ENCODE measurements around the gene PHLPP1.

- TF ChIP-seq, protein P1, sequence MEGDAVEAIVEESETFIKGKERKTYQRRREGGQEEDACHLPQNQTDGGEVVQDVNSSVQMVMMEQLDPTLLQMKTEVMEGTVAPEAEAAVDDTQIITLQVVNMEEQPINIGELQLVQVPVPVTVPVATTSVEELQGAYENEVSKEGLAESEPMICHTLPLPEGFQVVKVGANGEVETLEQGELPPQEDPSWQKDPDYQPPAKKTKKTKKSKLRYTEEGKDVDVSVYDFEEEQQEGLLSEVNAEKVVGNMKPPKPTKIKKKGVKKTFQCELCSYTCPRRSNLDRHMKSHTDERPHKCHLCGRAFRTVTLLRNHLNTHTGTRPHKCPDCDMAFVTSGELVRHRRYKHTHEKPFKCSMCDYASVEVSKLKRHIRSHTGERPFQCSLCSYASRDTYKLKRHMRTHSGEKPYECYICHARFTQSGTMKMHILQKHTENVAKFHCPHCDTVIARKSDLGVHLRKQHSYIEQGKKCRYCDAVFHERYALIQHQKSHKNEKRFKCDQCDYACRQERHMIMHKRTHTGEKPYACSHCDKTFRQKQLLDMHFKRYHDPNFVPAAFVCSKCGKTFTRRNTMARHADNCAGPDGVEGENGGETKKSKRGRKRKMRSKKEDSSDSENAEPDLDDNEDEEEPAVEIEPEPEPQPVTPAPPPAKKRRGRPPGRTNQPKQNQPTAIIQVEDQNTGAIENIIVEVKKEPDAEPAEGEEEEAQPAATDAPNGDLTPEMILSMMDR (IDR thresholded peaks at IDR 0.05; ENCODE audit: low read length) = no peak
- TF ChIP-seq EZH2phosphoT487 (IDR thresholded peaks at IDR 0.05; ENCODE audit: low read length) (no peak), EZH2 (optimal IDR thresholded peaks at IDR 0.05; ENCODE audit: low read depth, low read length) (no peak)
Measured at GRCh38 chr18:62828091-62828640, 112.8 kb downstream of the PHLPP1 start.
